Measurements from ENCODE around the gene RND3.

The RND3 gene

GRCh38 chr2:150465703-150466569 lies 21.5 kb downstream of the RND3 start:
- Histone ChIP-seq H3K4me2 (no peak overlapping the region), H3K4me1 (ENCODE audit: low read depth, poor library complexity, severe bottlenecking) (no peaks in the 10 kb centered on the region), H3K4me3 (IDR thresholded peaks at IDR 0.05; ENCODE audit: insufficient read depth, low read depth, low read length) (no peak overlapping the region), H4K20me1 (ENCODE audit: insufficient read depth) (no peaks in the 10 kb centered on the region), H3K9ac (no peak overlapping the region), H3K27ac (no peak overlapping the region), H3K27me3 (ENCODE audit: insufficient read depth, low read depth) (no peaks in the 10 kb centered on the region), H3K36me3 (ENCODE audit: insufficient read depth) (no peaks in the 10 kb centered on the region), H2AFZ (ENCODE audit: low read depth) (no peak overlapping the region), H3K79me2 (ENCODE audit: insufficient read depth, low read depth) (no peaks in the 10 kb centered on the region)
- TF ChIP-seq CTCF (conservative IDR thresholded peaks at IDR 0.05; ENCODE audit: low read depth, low read length): no peak

GRCh38 chr2:150464986-150465385 lies 22.5 kb downstream of the RND3 start:
- no peak for TF ChIP-seq CTCF (conservative IDR thresholded peaks at IDR 0.05; ENCODE audit: low read depth, low read length)
- Histone ChIP-seq H3K4me1 (ENCODE audit: low read depth, poor library complexity, severe bottlenecking) (no peaks in the 10 kb centered on the region), H3K4me2 (no peak overlapping the region), H2AFZ (ENCODE audit: low read depth) (no peak overlapping the region), H3K4me3 (IDR thresholded peaks at IDR 0.05; ENCODE audit: insufficient read depth, low read depth, low read length) (no peak overlapping the region), H3K79me2 (ENCODE audit: insufficient read depth, low read depth) (no peaks in the 10 kb centered on the region), H3K9ac (no peak overlapping the region), H3K27me3 (ENCODE audit: insufficient read depth, low read depth) (no peaks in the 10 kb centered on the region), H4K20me1 (ENCODE audit: insufficient read depth) (no peaks in the 10 kb centered on the region), H3K27ac (no peak overlapping the region), H3K36me3 (ENCODE audit: insufficient read depth) (no peaks in the 10 kb centered on the region)

GRCh38 chr2:150464270-150464669 lies 23.2 kb downstream of the RND3 start:
- Histone ChIP-seq H3K27ac (no peak overlapping the region), H3K36me3 (ENCODE audit: insufficient read depth) (no peaks in the 10 kb centered on the region), H3K9ac (no peak overlapping the region), H3K4me1 (ENCODE audit: low read depth, poor library complexity, severe bottlenecking) (no peaks in the 10 kb centered on the region), H3K79me2 (ENCODE audit: insufficient read depth, low read depth) (no peaks in the 10 kb centered on the region), H3K27me3 (ENCODE audit: insufficient read depth, low read depth) (no peaks in the 10 kb centered on the region), H3K4me3 (IDR thresholded peaks at IDR 0.05; ENCODE audit: insufficient read depth, low read depth, low read length) (no peak overlapping the region), H2AFZ (ENCODE audit: low read depth) (no peak overlapping the region), H3K4me2 (no peak overlapping the region), H4K20me1 (ENCODE audit: insufficient read depth) (no peaks in the 10 kb centered on the region)
- no peak for TF ChIP-seq CTCF (conservative IDR thresholded peaks at IDR 0.05; ENCODE audit: low read depth, low read length)

- Histone ChIP-seq H3K4me1 (ENCODE audit: low read depth, poor library complexity, severe bottlenecking) (no peaks in the 10 kb centered on the region), H3K9ac (no peak overlapping the region), H3K36me3 (ENCODE audit: insufficient read depth) (no peaks in the 10 kb centered on the region), H3K4me3 (IDR thresholded peaks at IDR 0.05; ENCODE audit: insufficient read depth, low read depth, low read length) (no peak overlapping the region), H3K4me2 (no peak overlapping the region), H3K79me2 (ENCODE audit: insufficient read depth, low read depth) (no peaks in the 10 kb centered on the region), H3K27me3 (ENCODE audit: insufficient read depth, low read depth) (no peaks in the 10 kb centered on the region), H4K20me1 (ENCODE audit: insufficient read depth) (no peaks in the 10 kb centered on the region), H2AFZ (ENCODE audit: low read depth) (no peak overlapping the region), H3K27ac (no peak overlapping the region)
- TF ChIP-seq CTCF (conservative IDR thresholded peaks at IDR 0.05; ENCODE audit: low read depth, low read length): no peak
Observed at GRCh38 chr2:150462770-150463169, 24.7 kb downstream of the RND3 start.
